GM18511 (cell line): ENCODE results near the gene DPEP3.
"Not testable (repeated sequence)": the region's sequence is repeated elsewhere in the genome, so short reads cannot be mapped to it uniquely, and the experiment has no call there.

Experiments
- ATAC-seq: cut with Tn5 transposase; IDR thresholded peaks from one replicate; pipeline ENCODE4 v1.9.1; 2021; ENCODE audit warnings: mild to moderate bottlenecking, moderate library complexity; ENCODE audit not compliant: unreplicated experiment

DPEP3 gene, protein sequence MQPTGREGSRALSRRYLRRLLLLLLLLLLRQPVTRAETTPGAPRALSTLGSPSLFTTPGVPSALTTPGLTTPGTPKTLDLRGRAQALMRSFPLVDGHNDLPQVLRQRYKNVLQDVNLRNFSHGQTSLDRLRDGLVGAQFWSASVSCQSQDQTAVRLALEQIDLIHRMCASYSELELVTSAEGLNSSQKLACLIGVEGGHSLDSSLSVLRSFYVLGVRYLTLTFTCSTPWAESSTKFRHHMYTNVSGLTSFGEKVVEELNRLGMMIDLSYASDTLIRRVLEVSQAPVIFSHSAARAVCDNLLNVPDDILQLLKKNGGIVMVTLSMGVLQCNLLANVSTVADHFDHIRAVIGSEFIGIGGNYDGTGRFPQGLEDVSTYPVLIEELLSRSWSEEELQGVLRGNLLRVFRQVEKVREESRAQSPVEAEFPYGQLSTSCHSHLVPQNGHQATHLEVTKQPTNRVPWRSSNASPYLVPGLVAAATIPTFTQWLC

DNA sequence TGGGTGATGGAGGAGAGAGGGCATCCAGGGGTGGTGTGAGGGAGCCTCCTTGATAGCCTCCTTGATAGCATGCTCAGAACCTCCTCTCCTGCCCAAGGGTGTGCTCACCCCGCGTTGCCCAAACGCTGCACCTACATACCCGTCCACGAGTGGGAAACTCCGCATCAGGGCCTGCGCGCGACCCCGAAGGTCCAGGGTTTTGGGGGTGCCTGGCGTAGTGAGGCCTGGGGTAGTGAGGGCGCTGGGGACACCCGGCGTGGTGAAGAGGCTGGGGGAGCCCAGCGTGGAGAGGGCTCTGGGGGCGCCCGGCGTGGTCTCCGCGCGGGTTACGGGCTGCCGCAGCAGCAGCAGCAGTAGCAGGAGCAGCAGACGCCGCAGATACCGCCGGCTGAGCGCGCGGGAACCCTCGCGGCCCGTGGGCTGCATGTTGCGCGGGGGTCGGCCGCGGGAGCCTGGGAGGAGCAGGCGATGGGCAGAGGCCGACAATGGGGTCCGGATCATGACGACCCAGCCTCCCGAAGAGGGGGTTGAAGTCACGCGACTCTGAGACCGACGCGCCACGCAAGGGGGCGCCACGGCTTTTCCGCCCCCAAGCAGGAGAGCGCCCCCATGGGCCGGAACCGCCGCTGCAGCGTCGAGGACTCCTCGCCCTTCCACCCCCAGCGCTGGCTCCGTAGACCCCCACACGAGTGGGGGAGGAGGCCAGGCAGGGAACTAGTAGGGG is at the start of gene DPEP3:
Gene DPEP3, minus strand, starts transcription at position 545 of the 724 bp plus-strand sequence. Its CDS starts 119 bp downstream, at position 426.
- ATAC-seq = no peak

DNA sequence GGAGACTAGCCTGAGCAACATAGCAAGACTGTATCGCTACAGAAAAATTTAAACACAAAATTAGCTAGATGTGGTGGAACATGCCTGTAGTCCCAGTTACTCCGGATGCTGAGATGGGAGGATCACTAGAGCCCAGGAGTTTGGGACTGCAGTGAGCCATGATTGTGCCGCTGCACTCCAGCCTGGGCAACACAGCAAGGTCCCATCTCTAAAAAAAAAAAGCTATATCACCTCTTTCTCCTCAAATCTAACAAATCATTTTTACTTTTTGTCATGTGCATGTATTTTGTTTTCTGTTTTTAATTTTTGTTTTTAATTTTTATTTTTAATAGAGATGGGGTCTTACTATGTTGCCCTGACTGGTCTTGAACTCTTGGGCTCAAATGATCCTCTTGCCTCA is 48.7 kb upstream of the DPEP3 start:
- no peak for ATAC-seq

DNA sequence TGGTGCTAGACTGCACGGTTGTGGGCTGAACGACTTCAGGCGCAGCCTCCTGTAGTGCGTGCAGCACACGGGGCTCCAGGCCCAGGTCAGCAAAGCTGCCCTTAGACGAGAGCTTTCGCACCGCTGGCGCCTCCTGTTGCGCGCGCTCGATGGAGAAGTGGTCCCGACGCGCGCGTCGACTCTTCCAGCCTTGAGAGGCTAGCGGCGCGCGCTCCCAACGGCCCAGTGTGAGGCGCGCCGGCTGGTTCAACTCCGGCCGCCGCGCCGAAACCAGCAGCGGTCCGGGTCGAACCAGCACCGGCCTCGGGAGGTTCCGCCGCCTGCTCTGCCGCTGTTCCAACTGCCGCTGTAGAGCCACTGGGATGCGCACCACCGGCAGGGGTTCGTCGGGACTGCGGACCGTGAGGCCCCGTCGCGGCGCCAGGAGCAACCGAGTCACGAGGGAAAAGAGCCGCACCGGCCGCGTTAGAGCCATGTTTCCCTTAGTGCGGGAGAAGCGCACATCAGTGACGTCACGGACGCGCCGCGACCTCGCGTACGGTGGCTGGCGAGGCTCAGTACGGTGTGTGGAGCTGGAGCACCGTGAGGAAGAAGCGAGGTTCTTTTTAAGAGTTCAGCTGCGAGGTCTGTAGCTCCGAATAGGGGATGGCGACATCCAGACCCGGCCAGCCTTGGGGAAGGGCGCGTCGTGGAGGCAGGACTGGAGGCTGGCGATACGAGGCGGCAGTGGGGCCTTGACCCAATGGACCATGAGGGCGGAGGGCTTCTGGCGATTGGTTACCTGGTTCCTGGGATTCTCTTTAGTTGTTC is 42.6 kb upstream of the DPEP3 start, which contains the start of the genes DDX28 and DUS2:
Gene DDX28, minus strand, starts transcription at position 505 of the 810 bp plus-strand sequence. Its CDS starts 30 bp downstream, at position 475.
Gene DUS2, plus strand, starts transcription at position 557 of the 810 bp plus-strand sequence. CDS start 14,740 bp downstream, outside the sequence.
- ATAC-seq = peak; percentile 88

DNA sequence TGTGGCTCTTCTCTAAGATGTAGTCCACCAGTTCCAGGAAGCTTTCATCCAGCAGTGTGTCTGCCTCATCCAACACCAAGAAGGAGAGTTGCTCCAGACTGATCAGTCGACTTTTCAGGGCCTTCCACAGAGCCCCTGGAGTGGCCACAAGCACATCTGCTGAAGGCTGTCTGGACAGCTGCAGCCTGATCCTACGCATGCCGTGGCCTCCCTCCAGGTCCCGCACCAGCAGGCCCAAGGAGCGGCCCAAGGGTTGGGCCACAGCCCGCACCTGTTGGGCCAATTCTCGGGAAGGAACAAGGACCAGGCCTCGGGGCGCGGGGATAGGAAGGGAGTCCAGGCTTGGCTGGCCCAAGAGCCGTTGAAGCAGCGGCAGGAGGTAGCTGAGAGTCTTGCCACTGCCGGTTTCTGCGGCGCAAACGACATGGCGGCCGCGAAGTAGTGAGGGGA is 42.0 kb upstream of the DPEP3 start:
- ATAC-seq = no peak

DNA sequence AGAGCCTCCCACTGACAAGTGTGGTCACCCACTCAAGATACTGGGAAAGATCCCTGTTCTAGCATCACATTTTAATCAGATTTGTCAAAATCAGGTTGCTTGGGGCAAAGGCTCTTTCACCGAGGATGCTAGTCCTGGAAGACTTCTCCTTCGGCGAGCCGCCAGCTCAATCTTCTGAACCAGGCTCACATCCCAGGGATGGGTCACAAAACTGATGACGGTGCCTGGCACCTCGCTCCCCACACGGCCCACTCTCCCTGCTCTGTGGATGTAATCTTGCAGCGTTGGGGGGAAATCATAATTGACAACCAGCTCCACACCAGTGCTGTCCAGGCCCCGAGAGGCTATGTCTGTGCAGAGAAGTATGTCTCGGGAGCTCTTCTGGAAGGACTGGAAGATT is 41.2 kb upstream of the DPEP3 start:
- ATAC-seq = no peak

DNA sequence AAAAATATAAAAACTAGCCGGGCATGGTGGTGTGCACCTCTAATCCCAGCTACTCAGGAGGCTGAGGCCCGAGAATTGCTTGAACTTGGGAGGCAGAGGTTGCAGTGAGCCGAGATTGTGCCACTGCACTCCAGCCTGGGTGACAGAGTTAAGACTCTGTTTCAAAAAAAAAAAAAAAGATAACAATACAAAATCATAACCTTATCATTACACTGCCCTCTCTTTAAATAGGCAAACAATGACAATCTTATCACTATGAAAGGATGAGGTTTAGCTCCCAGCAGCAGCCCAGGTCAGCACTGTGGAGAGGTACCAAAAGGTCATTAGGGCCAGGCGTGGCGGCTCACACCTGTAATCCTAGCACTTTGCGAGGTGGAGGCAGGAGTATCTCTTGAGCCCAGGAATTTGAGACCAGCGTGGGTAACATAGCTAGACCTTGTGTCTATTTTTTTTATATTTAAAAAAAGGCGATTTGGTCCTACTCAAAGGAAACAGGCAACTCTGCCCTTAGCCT is 38.9 kb upstream of the DPEP3 start:
- ATAC-seq = no peak

DNA sequence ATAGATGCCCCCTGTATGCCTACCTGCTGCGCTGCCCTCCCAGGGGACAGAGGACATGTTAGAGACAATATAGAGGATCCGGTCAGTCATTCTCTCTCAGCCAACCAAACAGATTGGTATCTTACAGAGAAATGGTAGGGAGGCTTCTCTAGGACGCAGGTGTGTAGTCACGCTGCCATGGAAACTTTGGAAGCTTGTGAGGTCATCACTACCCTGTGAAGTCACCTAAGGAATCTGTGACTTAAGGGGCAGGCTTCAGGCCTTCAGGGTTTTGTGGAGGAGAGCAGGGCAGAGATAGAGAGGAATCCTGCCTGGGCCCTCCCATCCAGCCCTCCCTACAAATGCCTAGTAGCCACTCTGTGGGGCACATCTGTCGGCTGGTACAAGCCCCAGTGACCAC is 35.4 kb upstream of the DPEP3 start, which contains the start of gene DPEP2NB:
Gene DPEP2NB, minus strand, starts transcription at position 231 of the 400 bp plus-strand sequence. Its CDS starts 141 bp downstream, at position 90.
- ATAC-seq = no peak

DNA sequence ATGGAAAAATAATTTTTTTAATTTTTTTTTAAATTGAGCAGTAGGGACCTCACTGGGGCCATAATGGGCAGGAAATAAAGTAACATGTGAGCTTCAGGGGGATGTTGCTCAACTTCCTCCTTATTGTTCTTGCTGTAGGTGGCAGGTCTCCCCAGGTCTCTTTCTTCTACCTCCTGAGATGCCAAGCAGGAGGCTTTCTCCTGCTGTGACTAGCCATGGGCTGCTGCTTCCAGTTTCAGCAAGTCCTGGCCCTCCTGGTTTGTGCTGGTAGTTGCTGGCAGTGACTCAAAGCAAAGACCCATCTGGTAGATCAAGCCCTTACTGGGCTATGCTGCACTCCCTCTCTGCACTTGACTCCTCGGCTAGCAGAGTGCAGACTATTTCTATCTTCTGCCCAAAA is 33.1 kb upstream of the DPEP3 start:
- ATAC-seq = no peak

DNA sequence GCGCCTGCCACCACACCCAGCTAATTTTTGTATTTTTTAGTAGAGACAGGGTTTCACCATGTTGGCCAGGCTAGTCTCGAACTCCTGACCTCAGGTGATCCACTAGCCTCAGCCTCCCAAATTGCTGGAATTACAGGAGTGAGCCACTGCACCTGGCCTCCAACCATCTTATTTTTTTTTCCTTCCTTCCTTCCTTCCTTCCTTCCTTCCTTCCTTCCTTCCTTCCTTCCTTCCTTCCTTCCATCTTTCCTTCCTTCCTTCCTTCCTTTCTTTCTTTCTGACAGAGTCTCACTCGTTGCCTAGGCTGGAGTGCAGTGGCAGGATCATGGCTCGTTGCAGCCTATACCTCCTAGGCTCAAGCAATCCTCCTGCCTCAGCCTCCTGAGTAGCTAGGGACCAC is 29.6 kb upstream of the DPEP3 start:
- not testable (repeated sequence) for ATAC-seq

DNA sequence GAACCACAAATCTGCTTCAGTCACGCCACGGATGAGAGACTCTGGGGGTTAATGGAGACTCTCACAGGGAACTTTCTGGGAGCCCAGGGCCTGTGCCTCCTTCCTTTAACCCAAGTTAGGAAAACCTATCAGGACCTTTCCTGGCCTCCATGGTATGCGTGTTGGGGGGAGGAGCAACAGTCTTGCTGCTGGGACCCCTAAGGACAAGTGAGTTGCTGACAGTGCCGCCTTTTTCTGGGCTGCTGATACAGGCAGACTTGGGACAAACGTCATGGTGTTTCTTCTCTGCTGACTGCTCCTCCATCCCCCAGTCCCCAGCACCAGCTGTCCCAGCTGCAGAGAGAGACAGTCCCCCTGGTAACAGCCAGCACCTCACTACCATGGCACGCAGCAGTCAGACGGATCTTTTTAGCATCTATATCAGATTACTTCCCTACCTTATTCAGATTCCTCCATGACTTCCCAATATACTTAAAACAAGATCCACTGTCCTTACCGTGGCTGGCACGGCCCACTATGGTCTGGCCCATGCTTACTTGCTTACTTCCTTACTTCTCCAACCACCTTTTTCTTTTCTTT is 28.9 kb upstream of the DPEP3 start:
- no peak for ATAC-seq

DNA sequence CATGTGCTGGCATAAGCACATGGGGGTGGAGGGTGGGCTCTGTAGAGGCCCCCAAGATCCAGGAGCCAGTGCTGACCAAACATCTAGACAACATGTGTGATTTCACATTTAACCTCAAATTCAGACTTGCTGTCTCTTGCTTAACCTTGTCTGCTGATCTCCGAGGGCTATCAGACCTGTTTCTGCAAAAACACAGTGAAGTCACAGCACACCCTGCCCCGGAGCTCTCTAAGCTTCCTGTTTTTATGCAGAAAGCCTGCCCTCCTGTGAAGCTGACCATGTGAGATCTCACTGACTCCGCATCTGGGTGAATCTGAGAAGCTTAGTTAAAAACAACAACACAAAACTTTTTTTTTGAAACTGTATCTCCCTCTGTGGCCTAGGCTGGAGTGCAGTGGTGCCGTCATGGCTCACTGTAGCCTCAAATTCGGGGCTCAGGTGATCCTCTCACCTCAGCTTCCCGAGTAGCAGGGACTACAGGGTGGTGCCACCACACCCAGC is 25.5 kb upstream of the DPEP3 start:
- ATAC-seq = no peak

DNA sequence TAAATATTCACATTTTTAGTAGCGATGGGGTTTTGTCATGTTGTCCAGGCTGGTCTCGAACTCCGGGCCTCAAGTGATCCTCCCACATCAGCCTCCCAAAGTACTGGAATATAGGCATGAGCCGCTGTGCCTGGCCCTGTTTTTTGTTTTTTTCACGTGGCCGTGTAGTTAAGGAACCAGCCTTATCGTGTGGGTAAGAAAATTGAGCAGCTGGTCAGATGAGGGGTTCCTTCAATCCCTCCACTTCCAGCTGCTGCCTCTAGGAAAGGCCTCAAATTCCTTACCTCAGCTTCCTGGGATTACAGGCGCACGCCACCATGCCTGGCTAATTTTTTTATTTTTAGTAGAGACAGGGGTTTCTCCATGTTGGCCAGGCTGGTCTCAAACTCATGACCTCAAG is 24.9 kb upstream of the DPEP3 start:
- no peak for ATAC-seq

DNA sequence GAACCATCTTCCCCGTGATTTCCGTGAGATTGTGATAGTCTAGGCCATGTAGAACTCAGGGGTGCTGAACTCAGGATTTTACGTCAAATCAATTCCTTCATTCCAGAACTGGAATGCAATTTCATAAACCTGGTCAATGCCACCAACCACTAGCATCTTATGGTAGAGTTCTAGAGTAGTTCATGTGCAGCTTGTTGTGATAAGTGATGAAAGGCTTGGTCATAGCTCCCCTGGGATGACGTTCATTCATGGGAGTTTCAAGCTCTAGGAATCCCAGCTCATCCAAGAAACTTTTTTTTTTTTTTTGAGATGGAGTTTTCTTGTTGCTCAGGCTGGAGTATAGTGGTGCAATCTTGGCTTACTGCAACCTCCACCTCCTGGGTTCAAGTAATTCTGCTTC is 22.7 kb upstream of the DPEP3 start:
- ATAC-seq = no peak

DNA sequence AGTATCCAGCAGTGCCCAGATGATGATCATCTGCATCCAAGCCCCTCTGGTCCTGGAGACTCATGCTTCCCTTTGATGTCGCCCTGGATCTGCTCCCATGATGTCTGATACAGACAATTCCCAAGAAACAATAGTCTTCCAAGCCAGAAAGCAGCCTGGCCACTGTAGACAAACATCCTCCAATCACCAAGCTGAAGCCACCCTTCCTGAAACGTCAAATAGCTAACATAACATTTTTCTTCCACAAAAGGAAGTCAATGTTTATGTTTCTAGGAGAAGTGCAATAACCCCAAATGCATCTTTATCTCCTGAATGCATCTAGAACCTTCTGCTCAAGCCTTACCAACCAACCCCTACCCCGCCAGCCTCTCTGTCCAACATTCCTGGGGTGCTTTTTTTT is 20.2 kb upstream of the DPEP3 start:
- ATAC-seq = no peak

DNA sequence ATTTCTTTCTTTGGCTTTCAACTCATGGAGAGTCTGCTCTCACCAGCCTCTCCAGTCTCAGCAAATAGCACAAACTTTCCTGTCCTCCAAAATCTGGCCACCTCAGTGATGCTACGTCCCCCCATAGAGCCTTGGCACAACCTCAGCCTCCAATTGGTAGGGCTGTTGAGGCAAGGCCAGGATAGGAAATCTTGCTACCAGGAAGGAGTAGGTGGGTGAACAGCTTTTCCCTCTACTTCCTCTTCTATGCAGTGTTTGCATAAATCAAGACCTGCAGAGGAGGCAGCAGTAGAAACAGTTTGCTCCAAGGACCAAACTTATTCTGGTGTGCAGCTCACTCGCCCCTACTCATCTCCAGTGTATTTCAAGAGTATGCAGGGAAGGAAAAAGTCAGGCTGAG is 19.7 kb upstream of the DPEP3 start:
- no peak for ATAC-seq

DNA sequence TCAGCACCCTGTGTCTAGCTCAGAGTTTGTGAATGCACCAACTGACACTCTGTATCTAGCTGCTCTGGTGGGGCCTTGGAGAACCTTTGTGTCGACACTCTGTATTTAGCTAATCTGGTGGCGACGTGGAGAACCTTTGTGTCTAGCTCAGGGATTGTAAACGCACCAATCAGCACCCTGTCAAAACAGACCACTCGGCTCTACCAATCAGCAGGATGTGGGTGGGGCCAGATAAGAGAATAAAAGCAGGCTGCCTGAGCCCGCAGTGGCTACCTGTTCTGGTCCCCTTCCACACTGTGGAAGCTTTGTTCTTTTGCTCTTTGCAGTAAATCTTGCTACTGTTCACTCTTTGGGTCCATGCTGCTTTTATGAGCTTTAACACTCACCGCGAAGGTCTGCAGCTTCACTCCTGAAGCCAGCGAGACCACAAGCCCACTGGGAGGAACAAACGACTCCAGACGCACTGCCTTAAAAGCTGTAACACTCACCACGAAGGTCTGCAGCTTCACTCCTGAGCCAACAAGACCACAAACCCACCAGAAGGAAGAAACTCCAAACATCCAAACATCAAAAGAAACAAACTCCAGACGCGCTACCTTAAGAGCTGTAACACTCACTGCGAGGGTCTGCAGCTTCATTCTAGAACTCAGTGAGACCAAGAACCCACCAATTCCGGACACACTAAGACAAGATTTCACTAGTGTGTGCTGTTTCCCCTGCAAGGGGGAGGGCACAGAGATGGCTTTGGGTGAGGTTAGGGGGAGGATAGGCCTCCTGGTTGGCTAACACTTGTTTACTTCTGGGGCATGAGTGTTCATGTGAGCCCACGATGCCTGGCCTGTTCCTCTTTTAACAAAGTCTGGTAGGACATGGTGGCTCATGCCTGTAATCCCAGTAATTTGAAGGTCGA is 18.7 kb upstream of the DPEP3 start, which contains the start of gene DPEP2:
Gene DPEP2, minus strand, starts transcription at position 706 of the 910 bp plus-strand sequence. CDS start 6,272 bp downstream, outside the sequence.
- not testable (repeated sequence) for ATAC-seq

DNA sequence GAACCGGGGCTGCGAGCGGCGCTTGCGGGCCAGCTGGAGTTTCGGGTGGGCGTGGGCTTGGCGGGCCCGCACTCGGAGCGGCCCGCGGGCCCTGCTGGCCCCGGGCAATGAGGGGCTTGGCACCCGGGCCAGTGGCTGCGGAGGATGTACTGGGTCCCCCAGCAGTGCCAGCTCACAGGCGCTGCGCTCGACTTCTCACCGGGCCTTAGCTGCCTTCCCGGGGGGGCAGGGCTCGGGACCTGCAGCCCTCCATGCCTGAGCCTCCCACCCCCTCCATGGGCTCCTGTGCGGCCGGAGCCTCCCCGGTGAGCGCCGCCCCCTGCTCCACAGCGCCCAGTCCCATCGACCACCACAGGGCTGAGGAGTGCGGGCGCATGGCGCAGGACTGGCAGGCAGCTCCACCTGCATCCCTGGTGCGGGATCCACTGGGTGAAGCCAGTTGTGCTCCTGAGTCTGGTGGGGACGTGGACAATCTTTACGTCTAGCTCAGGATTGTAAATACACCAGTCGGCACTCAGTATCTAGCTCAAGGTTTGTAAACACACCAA is 18.0 kb upstream of the DPEP3 start:
- ATAC-seq = not testable (repeated sequence)

DNA sequence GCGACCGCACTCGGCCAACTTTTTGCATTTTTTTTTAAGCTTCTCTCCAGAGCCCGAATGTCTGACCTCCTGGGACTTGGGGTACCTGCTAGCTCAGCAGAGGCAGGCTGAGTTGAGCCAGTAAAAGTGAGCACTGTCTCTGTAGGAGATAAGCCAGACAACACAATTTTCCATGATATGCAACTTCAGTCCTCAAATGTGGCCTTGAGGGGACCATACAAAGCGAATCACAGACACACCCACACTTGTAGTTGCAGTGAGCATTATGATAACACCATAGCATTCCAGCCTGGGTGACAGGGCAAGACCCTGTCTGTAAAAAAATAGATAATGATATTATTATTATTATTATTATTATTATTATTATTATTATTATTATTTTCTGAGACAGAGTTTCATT is 16.4 kb upstream of the DPEP3 start:
- no peak for ATAC-seq
